ENCODE data around the gene ZNF540. TPM values are rescaled to one million over a fixed set of nuclear protein-coding genes. Genes with fewer than 3 reads are reported as not detected.

The ZNF540 gene
- total and polyA plus RNA-seq, 2 of the 8 experiments (the other 6 are each of a cell fraction or from before 2014, with no cell fraction given), result 0.15 to 0.17 TPM

DNA sequence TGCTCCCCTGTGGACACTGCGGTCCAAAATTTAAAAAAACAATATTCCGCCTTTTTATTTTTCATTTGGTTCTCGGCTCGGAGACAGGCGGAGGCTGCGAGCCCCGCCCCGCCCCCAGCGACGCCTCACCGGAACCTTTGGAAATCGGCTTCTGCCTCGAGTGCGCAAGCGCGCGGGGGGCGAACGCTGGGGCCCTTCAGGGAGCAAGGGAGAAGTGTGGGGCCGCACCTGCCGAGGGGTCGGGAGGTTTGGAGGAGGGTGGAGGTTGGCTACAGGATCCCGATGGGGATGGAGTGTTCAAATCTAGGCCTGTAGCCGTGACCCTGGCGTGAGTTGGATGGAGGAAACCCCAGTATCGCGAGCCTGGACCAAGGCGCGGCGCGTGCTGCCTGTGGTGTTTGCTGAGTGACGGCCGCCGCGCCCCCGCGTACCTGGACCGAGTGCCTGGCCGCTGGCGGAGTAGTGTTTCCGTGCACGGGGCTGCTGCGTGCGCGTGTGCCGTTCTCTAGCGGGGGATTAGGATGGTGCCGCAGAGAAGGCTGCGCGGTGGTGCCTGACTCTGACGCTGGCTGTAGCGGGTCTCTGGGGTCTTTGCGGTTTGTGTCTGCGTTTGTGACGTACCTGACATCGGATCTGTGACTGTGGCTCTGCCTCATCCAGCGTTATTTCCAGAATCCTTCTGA is 61.2 kb downstream of the ZNF540 start:
- Histone ChIP-seq H3K18ac (ENCODE audit: extremely low read depth, low read length) (peak overlapping the region; percentile 85; the same call in 1 of the 2 replicates), H3K4me1 (replicated peaks in 1 of 4; ENCODE audit: control insufficient read depth in 3 of 4, insufficient read depth in 4 of 4, low read length in 3 of 4) (peaks cover 0 to 2% (median 0%) of the 10 kb centered on the region in 4 experiments; a peak in 2 of 7 replicates), H3K4me3 (ENCODE audit: extremely low read depth in 1 of 4, insufficient read depth in 2 of 4, low read depth in 3 of 4, low read length in 4 of 4) (peak overlapping the region; percentile 58 to 90 (median 75)), H2BK120ac (replicated peaks; ENCODE audit: low read depth, low read length) (no peak overlapping the region), H2AFZ (ENCODE audit: low read length) (peak overlapping the region; percentile 84), H3K23me2 (ENCODE audit: low read depth, low read length) (peaks cover 12% of the 10 kb centered on the region), H2BK12ac (ENCODE audit: low read depth, low read length) (peak overlapping the region; percentile 50; the same call in 1 of the 2 replicates), H2BK5ac (ENCODE audit: low read depth, low read length) (peak overlapping the region; percentile 48; the same call in 1 of the 2 replicates), H2BK15ac (ENCODE audit: low read length) (peak overlapping the region; percentile 83; the same call in 1 of the 2 replicates), H3K79me1 (ENCODE audit: low read depth, low read length) (no peaks in the 10 kb centered on the region), H3K79me2 (ENCODE audit: control insufficient read depth in 1 of 2, insufficient read depth in 2 of 2, low read length in 2 of 2) (peaks cover 0 to 14% of the 10 kb centered on the region in 2 experiments; a peak in 2 of 4 replicates), H3K9ac (replicated peaks in 1 of 4; ENCODE audit: extremely low read depth in 1 of 4, low read depth in 3 of 4, low read length in 3 of 4) (peak overlapping the region in 3 of 4 experiments; percentile 52 to 62 (median 57); a peak in 5 of 7 replicates), H4K91ac (replicated peaks; ENCODE audit: insufficient read length, low read length) (peak overlapping the region; percentile 98), H2AK5ac (ENCODE audit: low read depth, low read length) (no peak overlapping the region), H2BK20ac (ENCODE audit: low read length) (no peak overlapping the region), H3K4ac (replicated peaks; ENCODE audit: insufficient read length, low read depth, low read length) (peak overlapping the region; percentile 69), H3K14ac (ENCODE audit: insufficient read length) (no peak overlapping the region), H3K4me2 (ENCODE audit: insufficient read depth in 1 of 2, low read depth in 2 of 2, low read length in 2 of 2) (peak overlapping the region; percentile 85 to 89), H4K8ac (ENCODE audit: extremely low read depth, insufficient read depth, low read length) (peak overlapping the region; percentile 83), H3K27me3 (replicated peaks in 1 of 4; ENCODE audit: control insufficient read depth in 3 of 4, extremely low read depth in 1 of 4, insufficient read depth in 3 of 4, low read length in 3 of 4) (no peaks in the 10 kb centered on the region), H3K9me3 (ENCODE audit: insufficient read depth in 2 of 2, low read depth in 1 of 2, low read length in 1 of 2) (0 out of 4 replicates have a peak, but pooled peaks cover 2 to 3% of the 10 kb centered on the region in 2 experiments), H4K5ac (ENCODE audit: insufficient read length, low read depth, low read length) (peak overlapping the region; percentile 73), H3K56ac (replicated peaks; ENCODE audit: insufficient read length, low read depth, low read length) (peak overlapping the region; percentile 46), H3K36me3 (ENCODE audit: control insufficient read depth in 2 of 4, insufficient read depth in 4 of 4, low read length in 3 of 4) (no peaks in the 10 kb centered on the region), H3K23ac (ENCODE audit: insufficient read length) (no peak overlapping the region), H3K27ac (ENCODE audit: low read depth, low read length) (peak overlapping the region; percentile 39; the same call in 1 of the 2 replicates), H4K20me1 (replicated peaks in 1 of 2; ENCODE audit: control insufficient read depth in 1 of 2, insufficient read depth in 2 of 2, low read length in 2 of 2) (no peaks in the 10 kb centered on the region)
- WGBS, 2 experiments (ENCODE audit: extremely low coverage in 1 of 2, insufficient coverage in 1 of 2, insufficient read length in 1 of 2, insufficient replicate concordance in 2 of 2, low coverage in 1 of 2, low lambda C conversion rate in 2 of 2, missing lambda C conversion rate in 1 of 2), result 1% methylated on average over 57 of the region's 57 CpGs; no CpG with 5 or more reads in 1 of the 2 experiments
- CTCF ChIA-PET (ENCODE audit: partially characterized antibody), result no interaction called here
- DNase-seq (ENCODE audit: low read depth in 1 of 2, low spot score in 2 of 2), result peak in 1 of 2 experiments; percentile 89
- POLR2A ChIA-PET (ENCODE audit: partially characterized antibody), result interaction anchor here (1.3 kb wide), 3 partner anchors 8 to 149 kb away, joined by 4 to 9 read pairs (median 6); partner anchors contain the start of genes ZNF540, ZNF571 and ZNF793
- FAIRE-seq, result no peak
- TF ChIP-seq TEAD4 (IDR thresholded peaks at IDR 0.05; ENCODE audit: low read depth, low read length) (0 out of 2 replicates have a peak, but pooled peaks have one; percentile 2), SIX5 (IDR thresholded peaks at IDR 0.05; ENCODE audit: low read depth, low read length) (no peak), CEBPB (IDR thresholded peaks at IDR 0.05; ENCODE audit: low read depth, low read length) (no peak), SIN3A (conservative IDR thresholded peaks at IDR 0.05 in 1 of 2, IDR thresholded peaks at IDR 0.05 in 1 of 2; ENCODE audit: low read depth in 1 of 2, low read length in 2 of 2) (0 out of 4 replicates have a peak, but pooled peaks of 1 of the 2 experiments have one; percentile 54), EP300 (IDR thresholded peaks at IDR 0.05; ENCODE audit: borderline replicate concordance in 1 of 2, low read depth in 2 of 2, low read length in 2 of 2) (no peak), YY1 (IDR thresholded peaks at IDR 0.05; ENCODE audit: low read depth, low read length) (no peak), GTF2F1 (IDR thresholded peaks at IDR 0.05; ENCODE audit: borderline replicate concordance, low read depth, low read length) (no peak)
- TF ChIP-seq, protein P1, sequence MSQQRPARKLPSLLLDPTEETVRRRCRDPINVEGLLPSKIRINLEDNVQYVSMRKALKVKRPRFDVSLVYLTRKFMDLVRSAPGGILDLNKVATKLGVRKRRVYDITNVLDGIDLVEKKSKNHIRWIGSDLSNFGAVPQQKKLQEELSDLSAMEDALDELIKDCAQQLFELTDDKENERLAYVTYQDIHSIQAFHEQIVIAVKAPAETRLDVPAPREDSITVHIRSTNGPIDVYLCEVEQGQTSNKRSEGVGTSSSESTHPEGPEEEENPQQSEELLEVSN (IDR thresholded peaks at IDR 0.05), result peak; percentile 70
- TF ChIP-seq, protein P2, sequence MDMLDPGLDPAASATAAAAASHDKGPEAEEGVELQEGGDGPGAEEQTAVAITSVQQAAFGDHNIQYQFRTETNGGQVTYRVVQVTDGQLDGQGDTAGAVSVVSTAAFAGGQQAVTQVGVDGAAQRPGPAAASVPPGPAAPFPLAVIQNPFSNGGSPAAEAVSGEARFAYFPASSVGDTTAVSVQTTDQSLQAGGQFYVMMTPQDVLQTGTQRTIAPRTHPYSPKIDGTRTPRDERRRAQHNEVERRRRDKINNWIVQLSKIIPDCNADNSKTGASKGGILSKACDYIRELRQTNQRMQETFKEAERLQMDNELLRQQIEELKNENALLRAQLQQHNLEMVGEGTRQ (IDR thresholded peaks at IDR 0.05; ENCODE audit: low read length), result peak; percentile 55; the same call in 1 of the 2 replicates

Measured in H1 (cell line).